Stromal cell of bone marrow (primary cell): ENCODE measurements around the gene PRKRIP1.
A peak's percentile ranks its signal among the peaks of the same experiment; 100 is the strongest.
"Not testable (repeated sequence)": the region's sequence is repeated elsewhere in the genome, so short reads cannot be mapped to it uniquely, and the experiment has no call there.

Experiments
- DNase-seq: peaks from one replicate; pipeline ENCODE4 v3.0.0-alpha.2; 2012; ENCODE audit warnings: low read depth

Gene PRKRIP1

DNA sequence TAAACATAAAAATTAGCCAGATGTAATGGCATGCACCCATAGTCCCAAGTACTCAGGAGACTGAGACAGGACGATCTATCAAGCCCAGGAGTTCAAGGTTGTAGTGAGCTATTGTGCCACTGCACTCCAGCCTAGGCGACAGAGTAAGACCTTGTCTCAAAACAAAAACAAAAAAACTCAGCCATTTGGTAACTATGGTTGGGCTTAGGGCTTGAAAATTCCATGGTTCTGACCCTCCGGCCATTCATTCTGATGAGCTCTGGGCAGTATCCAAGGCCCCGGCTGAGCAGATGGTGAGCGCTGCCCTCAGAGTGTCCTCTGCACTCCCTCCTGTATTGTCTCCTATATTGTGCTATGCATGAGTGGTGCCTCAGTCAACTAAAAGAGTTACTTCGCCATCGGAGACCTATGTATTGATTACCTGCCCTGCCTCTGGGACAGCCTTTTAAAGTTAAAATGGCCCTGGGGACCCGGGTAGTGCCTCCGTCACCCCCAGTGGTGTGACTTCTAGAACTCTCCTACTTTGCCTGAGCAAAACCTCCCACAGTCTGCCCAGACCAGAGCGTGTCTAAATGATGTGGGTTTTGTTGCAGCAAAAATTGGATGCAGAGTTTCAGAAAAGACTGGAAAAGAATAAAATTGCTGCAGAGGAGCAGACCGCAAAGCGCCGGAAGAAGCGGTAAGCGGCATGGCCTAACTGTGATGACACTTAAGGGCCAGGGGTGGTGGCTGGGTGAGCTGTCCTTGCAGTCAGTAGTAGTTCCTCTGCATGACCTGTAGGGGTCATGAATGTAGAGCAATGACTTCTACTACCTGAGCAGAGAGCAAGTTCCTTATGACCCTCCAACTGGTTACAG lies 8.1 kb downstream of the PRKRIP1 start:
- peak; percentile 19 for DNase-seq

DNA sequence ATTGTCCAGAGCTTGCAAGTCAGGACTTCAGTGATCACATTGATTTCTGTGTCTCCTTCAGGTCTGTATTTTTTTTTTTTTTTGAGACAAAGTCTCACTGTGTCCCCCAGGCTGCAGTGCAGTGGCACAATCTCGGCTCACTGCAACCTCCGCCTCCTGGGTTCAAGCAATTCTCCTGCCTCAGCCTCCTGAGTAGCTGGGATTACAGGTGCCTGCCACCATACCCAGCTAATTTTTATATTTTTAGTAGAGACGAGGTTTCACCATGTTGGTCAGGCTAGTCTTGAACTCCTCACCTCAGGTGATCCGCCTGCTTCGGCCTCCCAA lies 8.7 kb downstream of the PRKRIP1 start:
- not testable (repeated sequence) for DNase-seq

DNA sequence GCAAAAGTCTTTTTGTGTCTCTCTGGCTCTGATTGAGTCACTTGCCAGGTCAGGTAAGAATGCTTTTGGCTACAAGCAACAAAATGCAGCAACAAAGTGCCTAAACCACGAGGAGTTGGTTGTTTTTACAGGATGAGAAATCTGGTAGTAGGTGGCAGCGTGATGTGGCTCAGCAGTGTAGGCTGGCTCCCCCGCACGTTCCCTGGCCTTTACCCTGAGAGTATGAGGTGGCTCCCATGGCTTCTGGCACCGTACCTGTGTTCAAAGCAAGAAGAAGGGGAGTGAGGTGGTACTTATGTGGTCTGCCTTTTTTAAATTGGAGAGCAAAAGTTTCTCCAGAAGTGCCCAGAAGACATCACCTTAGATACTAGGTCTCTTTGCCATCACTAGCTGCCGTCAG lies 11.7 kb downstream of the PRKRIP1 start:
- no peak for DNase-seq

DNA sequence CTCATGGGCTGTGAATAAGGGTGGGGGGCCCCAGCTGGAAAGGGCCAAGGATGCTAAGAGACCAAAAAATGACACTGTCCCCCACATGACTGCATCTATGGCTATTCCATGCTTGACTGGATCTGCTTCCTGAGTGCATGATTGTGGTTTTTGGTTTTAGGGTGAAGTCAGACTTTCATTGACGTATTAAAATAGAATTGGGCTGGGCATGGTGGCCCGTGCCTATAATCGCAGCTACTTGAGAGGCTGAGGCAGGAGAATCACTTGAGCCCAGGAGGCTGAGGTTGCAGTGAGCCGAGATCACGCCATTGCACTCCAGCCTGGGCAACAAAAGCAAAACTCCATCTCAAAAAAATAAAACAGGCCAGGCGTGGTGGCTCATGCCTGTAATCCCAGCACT lies 12.4 kb downstream of the PRKRIP1 start:
- not testable (repeated sequence) for DNase-seq

DNA sequence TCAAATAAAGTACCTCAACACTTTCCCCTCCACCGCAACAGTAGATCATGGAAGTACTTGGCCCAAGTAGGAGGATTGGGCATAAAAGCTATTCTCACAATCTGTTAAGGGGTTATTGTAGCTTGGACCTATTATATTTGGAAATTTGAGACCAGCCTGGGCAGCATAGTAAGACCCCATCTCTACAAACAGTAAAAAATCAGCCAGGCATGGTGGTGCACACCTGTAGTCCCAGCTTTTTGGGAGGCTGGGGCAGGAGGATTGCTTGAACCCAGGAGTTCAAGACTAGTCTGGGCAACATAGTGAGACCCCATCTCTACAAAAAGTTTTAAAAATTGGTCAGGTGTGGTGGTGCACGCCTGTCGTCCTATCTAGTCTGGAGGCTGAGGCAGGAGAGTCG lies 13.2 kb downstream of the PRKRIP1 start:
- DNase-seq, result no peak

DNA sequence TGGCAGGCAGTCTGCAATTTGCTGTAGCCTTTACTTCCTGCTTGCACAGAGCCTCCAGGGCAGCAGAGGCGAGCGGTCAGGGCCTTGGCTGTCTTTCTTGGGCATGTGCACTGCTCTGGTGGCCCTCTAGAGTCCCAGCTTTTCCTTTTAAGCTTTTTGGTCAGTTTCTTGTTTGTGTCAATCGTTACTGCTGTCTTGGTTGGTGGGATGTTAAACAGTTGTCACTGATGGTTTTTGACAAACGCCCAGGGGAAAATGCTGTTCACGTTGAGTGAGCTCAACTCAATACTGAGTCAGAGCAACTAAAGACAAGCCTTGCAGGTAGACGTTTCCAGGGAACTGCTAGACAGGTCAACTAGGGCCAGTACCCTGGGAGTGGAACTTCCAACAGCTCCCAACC lies 14.0 kb downstream of the PRKRIP1 start:
- no peak for DNase-seq

DNA sequence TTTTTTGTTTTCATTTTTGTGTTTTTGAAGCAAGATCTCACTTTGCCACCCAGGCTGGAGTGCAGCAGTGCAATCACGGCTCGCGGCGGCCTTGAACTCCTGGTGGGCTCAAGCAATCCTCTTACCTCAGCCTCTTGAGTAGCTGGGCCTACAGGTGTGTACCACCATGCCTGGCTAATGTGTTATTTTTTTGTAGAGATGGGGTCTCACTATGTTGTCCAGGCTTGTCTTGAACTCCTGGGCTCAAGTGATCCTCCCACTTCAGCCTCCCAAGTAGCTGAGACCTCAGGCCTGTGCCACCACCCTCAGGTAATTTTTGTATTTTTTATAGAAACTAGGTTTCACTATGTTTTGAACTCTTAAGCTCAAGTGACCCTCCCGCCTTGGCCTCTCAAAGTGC lies 14.8 kb downstream of the PRKRIP1 start:
- DNase-seq, result no peak

DNA sequence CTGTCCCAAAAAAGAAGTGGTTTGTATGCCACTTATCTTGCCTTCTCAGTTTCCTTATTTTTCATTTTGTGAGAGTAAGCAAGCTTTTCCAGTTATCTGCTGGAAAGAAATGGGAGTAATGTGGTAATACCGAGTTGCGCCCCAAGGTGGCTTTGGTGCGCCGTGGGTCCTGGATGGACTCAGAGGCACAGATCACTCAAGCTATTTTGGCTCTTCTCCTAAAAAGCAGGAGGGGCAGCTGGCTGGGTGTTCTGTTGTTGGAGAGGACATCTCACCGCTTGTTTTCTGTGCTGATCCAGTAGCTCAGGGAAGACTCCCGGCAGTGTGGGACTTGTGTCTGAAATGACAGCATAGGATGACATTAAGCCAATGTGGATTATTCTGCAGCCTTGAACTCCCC lies 16.4 kb downstream of the PRKRIP1 start:
- no peak for DNase-seq

DNA sequence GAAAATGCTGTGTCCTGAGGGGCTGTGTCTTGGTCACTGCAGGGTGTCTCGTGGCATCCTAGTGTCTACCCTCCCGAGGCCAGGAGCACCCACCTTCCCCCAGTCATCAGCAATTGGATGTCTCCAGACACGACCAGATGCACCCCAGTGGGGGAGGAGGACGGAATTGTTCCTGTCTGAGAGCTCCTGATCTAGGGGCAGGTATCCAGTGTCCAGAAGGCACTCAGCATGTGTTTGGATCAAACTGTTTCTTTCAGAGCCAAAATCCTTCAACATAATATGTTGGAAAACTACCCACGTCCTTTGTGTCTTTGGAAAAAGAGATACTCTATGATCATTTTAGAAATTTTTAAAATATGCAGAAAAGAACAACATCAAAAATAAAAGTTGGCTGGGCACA lies 16.9 kb downstream of the PRKRIP1 start:
- no peak for DNase-seq

DNA sequence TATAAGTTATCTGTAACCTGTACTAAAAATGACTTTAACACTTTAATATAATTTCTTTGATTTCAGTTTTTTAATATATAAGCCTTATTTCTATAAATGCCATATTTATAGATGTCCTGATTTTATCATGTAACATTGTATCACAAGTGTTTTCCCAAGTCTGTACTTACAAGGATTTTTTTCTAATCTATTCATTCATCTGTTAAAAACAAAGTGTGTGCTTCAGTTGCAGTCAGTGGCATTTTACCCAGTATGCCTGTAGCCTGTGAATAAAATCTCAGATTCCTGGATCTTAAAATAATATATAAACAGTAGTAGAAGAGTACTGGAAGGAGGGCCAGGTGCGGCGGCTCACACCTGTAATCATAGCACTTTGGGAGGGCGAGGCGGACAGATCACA lies 17.4 kb downstream of the PRKRIP1 start:
- no peak for DNase-seq

DNA sequence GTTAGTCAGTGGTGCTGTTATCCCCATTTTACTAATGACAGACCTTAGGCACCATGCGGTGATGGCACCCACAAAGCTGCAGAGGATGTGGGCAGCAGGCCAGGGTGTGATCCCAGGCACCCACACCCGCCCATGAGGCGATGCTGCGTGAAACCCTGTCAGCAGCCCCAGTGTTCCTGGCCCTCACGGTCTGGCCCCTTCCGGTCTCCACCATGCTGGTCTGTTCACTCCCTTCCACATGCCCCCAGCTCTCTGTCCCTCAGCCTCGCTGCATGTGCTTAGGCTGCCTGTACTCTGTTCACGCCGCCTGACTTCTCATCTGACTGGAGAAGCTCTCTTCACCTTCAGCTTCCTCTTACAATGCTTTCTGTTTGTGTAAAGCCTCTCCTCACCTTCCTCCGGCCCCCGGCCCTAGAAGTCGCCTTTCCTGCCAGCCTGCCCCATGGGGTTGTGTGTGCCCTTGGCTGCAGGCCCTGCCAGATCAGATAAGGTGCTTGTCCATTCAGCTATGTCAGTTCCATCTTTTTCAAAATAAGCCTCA lies 19.6 kb downstream of the PRKRIP1 start:
- DNase-seq, result no peak

DNA sequence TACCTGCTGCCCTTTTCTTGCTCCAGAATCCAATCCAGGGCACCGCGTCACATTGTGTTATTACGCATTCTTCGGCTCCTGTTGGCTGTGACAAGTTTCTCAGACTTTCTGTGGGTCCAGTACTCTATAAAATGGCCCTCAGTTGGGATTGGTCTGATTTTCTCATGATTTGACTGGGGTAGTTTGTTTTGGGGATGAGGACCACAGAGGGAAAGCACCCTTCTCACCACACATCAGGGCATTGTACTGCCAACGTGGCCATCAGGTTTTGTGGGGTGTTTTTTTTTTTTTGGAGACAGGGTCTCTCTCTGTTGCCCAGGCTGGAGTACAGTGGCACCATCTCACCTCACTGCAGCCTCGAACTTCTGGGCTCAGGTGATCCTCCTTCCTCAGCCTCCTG lies 20.2 kb downstream of the PRKRIP1 start:
- DNase-seq, result no peak

DNA sequence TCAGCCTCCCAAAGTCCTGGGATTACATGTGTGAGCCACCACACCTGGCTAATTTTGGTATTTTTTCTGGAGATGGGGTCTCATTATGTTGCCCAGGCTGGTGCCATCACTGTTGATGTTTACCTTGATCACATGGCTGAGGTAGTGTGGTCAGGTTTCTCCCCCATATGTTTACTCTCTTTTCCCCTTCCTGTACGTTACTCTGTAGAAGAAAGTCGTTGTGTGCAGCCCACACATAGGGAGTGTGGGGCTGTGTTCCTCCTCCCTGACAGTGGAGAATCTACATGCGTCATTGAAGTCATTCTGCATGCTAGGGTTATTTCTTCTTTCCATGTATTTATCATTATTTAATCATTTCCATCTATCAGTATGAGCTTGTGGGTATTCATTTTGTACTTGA lies 20.9 kb downstream of the PRKRIP1 start:
- DNase-seq, result no peak

DNA sequence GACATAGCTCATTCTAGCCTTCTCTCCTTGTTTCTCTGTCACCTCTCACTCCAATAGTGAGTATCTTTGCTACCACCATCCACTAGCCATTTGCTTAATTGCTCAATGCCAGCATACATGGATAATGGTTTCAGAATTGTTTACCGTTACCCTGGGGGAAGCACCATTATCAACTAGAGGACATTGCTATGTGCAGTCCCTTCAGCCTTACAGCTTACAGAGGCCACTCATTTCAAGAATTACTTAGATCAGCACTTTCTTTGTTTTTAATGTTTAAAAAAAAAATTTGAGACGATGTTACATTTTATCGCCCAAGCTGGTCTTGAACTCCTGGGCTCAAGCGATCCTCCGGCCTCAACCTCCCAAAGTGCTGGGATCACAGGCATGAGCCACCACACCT lies 22.4 kb downstream of the PRKRIP1 start:
- no peak for DNase-seq

DNA sequence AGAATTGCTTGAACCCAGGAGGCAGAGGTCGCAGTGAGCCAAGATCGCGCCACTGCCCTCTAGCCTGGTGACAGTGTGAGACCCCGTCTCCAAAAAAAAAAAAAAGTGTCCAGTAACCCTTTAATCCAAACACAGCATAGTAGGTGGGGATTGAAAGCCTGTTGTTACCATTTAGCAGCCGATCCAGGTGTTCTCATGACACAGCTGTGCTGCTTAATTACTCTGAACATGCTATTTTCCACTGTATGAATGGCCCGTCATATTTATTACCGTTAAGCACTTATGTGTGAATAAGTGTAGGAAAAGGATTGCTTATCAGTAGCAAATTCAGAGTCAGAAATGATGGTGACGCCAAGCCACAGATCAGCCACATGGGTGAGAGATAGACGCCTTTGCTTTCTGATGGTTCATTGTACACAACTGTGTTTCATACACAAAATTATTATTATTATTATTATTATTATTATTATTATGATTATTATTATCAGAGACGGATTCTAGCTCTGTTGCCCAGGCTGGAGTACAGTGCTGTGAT lies 25.6 kb downstream of the PRKRIP1 start:
- DNase-seq, result no peak

DNA sequence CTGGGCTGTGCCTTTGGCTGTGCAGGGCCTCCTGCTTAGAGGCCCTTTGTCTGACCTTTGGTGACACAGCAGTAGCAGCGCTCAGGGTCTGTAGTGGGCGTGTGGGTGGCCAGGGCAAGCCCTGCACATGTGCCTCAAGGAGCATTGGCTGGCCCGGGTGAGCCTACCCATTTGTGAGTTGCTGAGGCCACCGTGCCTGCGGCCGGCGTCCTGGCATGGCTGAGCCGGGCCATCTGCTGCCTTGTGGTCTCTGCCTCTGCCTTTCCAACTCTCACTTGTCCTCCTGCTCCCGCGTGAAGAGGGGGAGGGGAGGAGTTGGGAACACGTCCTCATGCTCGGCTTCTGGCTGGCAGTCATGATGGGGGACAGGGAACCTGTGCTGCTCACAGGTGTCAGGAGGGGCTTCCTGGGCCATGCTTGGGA lies 28.0 kb downstream of the PRKRIP1 start:
- DNase-seq, result no peak

DNA sequence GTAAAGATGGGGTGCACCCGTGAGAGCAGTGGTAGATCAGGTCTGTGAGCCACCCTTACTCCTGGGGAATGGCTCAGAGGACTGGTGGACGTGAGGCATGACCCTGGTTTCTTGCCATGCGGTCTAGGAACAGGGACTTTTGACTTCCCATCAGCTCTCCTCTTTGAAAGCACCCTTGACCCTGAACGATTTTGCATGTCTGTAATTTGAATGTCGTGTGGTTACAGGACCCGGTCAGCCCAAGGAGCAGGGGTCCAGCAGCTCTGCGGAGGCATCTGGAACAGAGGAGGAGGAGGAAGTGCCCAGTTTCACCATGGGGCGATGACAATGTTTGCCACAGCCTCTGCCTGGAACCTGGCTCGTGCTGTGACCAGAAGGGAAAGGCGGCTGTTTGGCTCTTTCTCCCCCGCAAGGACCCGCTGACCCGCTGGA lies 28.6 kb downstream of the PRKRIP1 start:
- DNase-seq, result no peak

DNA sequence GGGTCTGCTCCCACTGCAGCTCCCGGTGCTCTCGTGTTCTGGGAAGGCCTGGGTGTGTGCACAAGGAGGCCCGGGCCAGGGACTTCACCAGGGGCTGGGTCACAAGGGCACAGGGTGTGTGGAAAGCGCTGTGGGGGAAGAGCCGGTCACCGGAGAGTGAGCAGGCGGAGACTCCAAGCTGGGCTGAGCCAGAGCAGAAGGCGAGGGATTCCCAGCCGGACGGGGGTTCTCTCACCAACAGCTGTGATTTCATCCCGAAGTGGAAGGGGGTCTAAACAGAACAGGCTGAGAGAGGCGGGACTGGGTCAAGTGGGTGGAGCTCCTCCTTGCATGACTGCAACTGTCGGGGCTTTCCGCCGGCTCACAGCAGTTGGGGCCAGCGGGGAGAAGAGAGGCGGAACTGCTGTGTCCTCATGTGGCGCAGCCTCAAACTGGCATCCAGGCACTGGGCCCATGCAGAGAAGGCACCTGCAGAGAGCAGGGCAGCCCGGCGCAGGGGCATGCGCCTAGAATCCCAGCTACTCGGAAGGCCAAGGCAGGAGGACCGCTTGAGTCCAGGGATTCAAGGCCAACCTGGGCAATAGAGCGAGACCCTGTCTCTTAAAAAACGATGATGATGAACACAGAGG lies 29.6 kb downstream of the PRKRIP1 start:
- DNase-seq, result no peak

DNA sequence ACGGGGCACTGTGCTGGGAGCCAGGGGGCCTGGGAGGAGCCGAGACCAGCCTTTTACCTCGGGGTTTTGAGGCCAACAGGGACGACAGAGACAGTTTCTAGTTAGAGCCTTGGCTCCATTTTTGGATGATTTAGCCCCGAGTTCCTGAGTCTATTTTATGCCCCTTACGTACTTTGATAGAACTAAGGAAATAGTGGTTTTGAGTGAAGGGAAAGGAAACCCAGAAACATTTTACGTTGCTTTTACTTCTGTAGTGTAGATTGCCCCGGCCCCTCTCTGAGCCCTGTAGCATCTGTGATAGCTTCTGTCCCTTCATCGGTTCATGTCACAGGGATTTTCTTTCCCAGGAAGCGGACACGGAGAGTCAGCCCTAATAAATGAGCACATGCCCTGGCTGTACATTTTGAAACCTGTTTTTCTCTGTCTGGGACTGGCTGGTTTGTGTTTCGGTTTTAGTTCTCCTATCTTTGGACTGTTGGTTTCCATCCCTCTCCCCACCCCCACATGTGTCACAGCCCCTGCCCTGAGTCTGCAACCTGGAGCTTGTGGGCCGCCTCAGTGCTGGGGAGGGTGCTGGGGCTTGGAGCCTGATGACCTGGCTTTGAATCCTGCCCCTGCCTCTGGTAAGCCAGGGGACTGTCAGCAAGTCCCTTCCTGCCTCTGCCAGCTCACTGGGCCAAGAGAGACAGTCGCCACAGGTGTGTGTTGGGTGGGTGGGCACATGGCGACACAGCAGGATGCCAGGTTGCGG lies 30.3 kb downstream of the PRKRIP1 start:
- no peak for DNase-seq

DNA sequence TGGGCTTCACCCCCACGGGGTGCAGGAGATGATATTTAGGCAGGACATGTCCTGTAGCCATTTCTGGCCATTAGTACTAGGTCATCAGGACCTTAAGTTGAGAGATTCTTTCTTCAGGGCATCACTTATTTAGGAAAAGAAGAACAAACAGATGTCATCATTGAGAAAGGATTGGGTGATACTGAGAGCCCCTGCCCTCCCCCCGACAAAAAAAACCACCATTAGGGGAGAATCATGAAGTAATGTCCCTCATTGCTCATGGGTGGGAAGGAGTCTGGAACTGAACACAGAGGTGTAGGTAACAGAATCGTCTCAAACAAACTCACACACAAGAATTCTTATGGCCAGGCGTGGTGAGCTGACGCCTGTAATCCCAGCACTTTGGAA lies 30.8 kb downstream of the PRKRIP1 start:
- DNase-seq, result no peak

DNA sequence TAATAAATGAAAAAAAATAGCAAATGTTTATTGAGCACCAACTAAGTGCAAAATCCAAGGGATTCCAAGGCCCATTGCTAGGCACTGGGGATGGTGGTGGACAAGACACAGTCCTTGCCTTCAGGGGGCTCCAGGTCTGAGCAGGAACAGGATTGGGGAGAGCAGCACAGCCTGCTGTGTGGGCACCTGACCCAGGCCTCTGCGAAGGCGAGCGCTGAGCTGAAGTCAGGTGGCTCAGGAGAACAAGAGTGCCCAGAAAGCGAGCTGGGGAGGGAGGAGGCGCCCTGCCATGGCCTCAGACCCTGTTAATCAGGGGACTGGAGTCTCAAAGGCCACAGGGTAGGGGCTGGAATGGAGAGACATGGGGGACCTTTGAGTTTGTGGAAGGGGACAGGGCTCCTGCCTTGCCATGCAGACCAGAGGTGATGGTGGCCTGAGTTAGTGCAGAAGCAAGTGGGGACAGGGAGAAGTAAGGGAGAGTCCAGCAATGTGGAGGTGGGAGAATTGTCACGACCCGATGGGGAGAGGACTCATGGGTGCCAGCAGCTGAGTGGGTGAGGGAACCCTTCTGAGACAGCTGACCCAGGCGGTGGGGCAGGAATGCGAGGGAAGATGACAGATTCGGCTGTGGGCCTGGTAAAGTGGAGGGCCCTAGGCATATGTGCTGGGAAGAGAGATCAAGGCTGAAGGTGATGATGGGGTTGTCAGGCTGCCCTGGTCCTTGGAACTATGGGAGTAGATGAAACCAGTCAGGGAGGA lies 33.2 kb downstream of the PRKRIP1 start:
- DNase-seq, result no peak
